Measurements from ENCODE around the gene TET1. TPM values are rescaled to one million over a fixed set of nuclear protein-coding genes. Genes with fewer than 3 reads are reported as not detected.
"Not testable (repeated sequence)": the region's sequence is repeated elsewhere in the genome, so short reads cannot be mapped to it uniquely, and the experiment has no call there.

The TET1 gene
- total RNA-seq, 1 experiment from 2014 or later: 3.0 TPM

DNA sequence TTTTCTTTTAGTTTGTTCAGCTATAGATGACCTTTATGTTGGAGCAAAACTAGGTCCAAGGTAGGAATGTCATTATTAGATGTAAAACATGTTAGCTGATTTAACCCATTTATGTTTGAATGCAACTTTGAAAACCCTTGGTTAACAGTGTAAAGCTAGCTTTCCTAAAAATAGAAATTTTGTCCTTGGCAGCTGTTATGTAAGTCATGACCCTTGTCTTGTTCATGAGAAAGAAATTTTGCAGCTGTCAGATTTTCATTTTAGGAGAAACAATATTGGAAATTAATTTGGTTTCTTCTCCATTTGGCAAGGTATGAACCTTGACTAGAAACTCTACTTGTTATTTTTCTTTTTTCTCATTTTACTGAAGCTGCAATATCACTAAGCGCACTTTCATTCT is 137.0 kb downstream of the TET1 start:
- no TSS peak for BruUV-seq (replicated peaks)
- no peak for DNase-seq
- Histone ChIP-seq H3K9ac (ENCODE audit: low read length) (no peak overlapping the region), H3K27ac (ENCODE audit: low read length) (no peak overlapping the region), H4K20me1 (ENCODE audit: low read length) (no peaks in the 10 kb centered on the region), H3K36me3 (ENCODE audit: low read depth, low read length) (no peaks in the 10 kb centered on the region), H3K79me2 (ENCODE audit: low read length) (no peaks in the 10 kb centered on the region), H3F3A (ENCODE audit: low read length, unreplicated experiment) (no peaks in the 10 kb centered on the region), H3K4me1 (ENCODE audit: insufficient read depth, low read length) (no peaks in the 10 kb centered on the region), H3K9me3 (ENCODE audit: low read length) (no peaks in the 10 kb centered on the region), H3K9me2 (replicated peaks; ENCODE audit: low read length) (no peaks in the 10 kb centered on the region), H3K4me2 (ENCODE audit: low read length) (no peak overlapping the region), H2AFZ (ENCODE audit: low read length) (no peak overlapping the region), H3K27me3 (ENCODE audit: low read length) (no peaks in the 10 kb centered on the region), H3K4me3 (ENCODE audit: low read length) (no peak overlapping the region)
- no peak for ATAC-seq
- TF ChIP-seq EZH2 (IDR thresholded peaks at IDR 0.05; ENCODE audit: low read length, unreplicated experiment) (no peak), EZH2phosphoT487 (IDR thresholded peaks at IDR 0.05; ENCODE audit: borderline replicate concordance, low read length) (no peak)
- TF ChIP-seq, protein P1, sequence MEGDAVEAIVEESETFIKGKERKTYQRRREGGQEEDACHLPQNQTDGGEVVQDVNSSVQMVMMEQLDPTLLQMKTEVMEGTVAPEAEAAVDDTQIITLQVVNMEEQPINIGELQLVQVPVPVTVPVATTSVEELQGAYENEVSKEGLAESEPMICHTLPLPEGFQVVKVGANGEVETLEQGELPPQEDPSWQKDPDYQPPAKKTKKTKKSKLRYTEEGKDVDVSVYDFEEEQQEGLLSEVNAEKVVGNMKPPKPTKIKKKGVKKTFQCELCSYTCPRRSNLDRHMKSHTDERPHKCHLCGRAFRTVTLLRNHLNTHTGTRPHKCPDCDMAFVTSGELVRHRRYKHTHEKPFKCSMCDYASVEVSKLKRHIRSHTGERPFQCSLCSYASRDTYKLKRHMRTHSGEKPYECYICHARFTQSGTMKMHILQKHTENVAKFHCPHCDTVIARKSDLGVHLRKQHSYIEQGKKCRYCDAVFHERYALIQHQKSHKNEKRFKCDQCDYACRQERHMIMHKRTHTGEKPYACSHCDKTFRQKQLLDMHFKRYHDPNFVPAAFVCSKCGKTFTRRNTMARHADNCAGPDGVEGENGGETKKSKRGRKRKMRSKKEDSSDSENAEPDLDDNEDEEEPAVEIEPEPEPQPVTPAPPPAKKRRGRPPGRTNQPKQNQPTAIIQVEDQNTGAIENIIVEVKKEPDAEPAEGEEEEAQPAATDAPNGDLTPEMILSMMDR (conservative IDR thresholded peaks at IDR 0.05; ENCODE audit: low read depth, low read length): no peak
- CTCF ChIA-PET: no interaction called here
- POLR2A ChIA-PET (ENCODE audit: unreplicated experiment): interaction anchor here (0.7 kb wide), 1 partner anchor 59 kb away, joined by 4 read pairs; no protein-coding TSS in a partner anchor
- intact Hi-C loops (cut with micrococcal nuclease): no loop called here

DNA sequence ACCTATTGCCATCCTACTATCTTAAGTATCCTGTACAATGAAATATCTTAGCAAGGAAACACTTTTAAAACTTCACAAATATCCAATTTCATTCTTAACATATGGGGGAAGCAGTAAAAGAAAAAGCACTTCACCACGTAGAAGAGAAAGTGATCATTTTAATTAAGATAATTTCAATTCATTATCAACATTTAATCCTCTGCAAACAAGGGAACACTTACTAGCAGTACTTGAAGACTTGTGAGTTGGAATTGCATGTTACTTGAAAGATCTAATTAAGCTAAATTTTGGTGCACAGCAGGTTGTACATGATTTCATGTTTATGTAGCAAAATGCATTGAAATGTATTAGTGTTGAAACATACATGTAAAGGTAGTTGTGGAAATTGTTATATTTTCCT is 140.1 kb downstream of the TET1 start:
- no peak for ATAC-seq
- H3F3A ChIP-seq (ENCODE audit: low read length, unreplicated experiment): no peaks in the 10 kb centered on the region
- no TSS peak for BruUV-seq (replicated peaks)
- H3K4me1 ChIP-seq (ENCODE audit: insufficient read depth, low read length): no peaks in the 10 kb centered on the region
- no peak overlapping the region for H3K4me3 ChIP-seq (ENCODE audit: low read length)
- POLR2A ChIA-PET (ENCODE audit: unreplicated experiment): no interaction called here
- TF ChIP-seq, protein P1 (conservative IDR thresholded peaks at IDR 0.05; ENCODE audit: low read depth, low read length): no peak
- TF ChIP-seq EZH2phosphoT487 (IDR thresholded peaks at IDR 0.05; ENCODE audit: borderline replicate concordance, low read length) (no peak), EZH2 (IDR thresholded peaks at IDR 0.05; ENCODE audit: low read length, unreplicated experiment) (no peak)
- H3K27ac ChIP-seq (ENCODE audit: low read length): no peak overlapping the region
- H2AFZ ChIP-seq (ENCODE audit: low read length): no peak overlapping the region
- no peaks in the 10 kb centered on the region for H3K36me3 ChIP-seq (ENCODE audit: low read depth, low read length)
- intact Hi-C loops (cut with micrococcal nuclease): no loop called here
- no peak for DNase-seq
- no peaks in the 10 kb centered on the region for H4K20me1 ChIP-seq (ENCODE audit: low read length)
- no peak overlapping the region for H3K4me2 ChIP-seq (ENCODE audit: low read length)
- no peaks in the 10 kb centered on the region for H3K79me2 ChIP-seq (ENCODE audit: low read length)
- CTCF ChIA-PET: no interaction called here
- no peaks in the 10 kb centered on the region for H3K9me2 ChIP-seq (replicated peaks; ENCODE audit: low read length)
- no peak overlapping the region for H3K9ac ChIP-seq (ENCODE audit: low read length)
- H3K27me3 ChIP-seq (ENCODE audit: low read length): no peaks in the 10 kb centered on the region
- no peaks in the 10 kb centered on the region for H3K9me3 ChIP-seq (ENCODE audit: low read length)

DNA sequence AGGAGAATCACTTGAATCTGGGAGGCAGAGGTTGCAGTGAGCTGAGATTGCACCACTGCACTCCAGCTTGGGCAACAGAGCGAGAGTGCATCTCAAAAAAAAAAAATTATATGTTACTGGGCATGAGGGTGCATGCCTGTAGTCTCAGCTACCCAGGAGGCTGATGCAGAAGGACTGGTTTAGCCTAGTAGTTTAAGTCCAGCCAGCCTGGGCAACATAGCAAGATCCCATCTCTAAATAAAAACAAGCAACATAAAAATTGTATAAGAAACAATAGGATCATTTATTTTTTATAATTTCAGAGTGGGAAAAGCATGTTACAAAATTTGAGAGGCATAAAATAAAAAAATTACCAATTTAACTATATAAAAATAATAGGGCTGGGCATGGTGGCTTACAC is 145.4 kb downstream of the TET1 start:
- CTCF ChIA-PET: no interaction called here
- POLR2A ChIA-PET (ENCODE audit: unreplicated experiment): no interaction called here
- no peaks in the 10 kb centered on the region for H3F3A ChIP-seq (ENCODE audit: low read length, unreplicated experiment)
- no peaks in the 10 kb centered on the region for H3K27me3 ChIP-seq (ENCODE audit: low read length)
- intact Hi-C loops (cut with micrococcal nuclease): no loop called here
- TF ChIP-seq, protein P1 (conservative IDR thresholded peaks at IDR 0.05; ENCODE audit: low read depth, low read length): no peak
- TF ChIP-seq EZH2 (IDR thresholded peaks at IDR 0.05; ENCODE audit: low read length, unreplicated experiment) (no peak), EZH2phosphoT487 (IDR thresholded peaks at IDR 0.05; ENCODE audit: borderline replicate concordance, low read length) (no peak)
- H3K36me3 ChIP-seq (ENCODE audit: low read depth, low read length): no peaks in the 10 kb centered on the region
- no peak for ATAC-seq
- no peak for DNase-seq
- H3K4me1 ChIP-seq (ENCODE audit: insufficient read depth, low read length): no peaks in the 10 kb centered on the region
- H3K79me2 ChIP-seq (ENCODE audit: low read length): no peaks in the 10 kb centered on the region
- H3K4me3 ChIP-seq (ENCODE audit: low read length): no peak overlapping the region
- no TSS peak for BruUV-seq (replicated peaks)
- no peak overlapping the region for H3K4me2 ChIP-seq (ENCODE audit: low read length)
- H3K9me2 ChIP-seq (replicated peaks; ENCODE audit: low read length): no peaks in the 10 kb centered on the region
- no peak overlapping the region for H3K9ac ChIP-seq (ENCODE audit: low read length)
- H3K27ac ChIP-seq (ENCODE audit: low read length): no peak overlapping the region
- H4K20me1 ChIP-seq (ENCODE audit: low read length): no peaks in the 10 kb centered on the region
- no peak overlapping the region for H2AFZ ChIP-seq (ENCODE audit: low read length)
- no peaks in the 10 kb centered on the region for H3K9me3 ChIP-seq (ENCODE audit: low read length)

DNA sequence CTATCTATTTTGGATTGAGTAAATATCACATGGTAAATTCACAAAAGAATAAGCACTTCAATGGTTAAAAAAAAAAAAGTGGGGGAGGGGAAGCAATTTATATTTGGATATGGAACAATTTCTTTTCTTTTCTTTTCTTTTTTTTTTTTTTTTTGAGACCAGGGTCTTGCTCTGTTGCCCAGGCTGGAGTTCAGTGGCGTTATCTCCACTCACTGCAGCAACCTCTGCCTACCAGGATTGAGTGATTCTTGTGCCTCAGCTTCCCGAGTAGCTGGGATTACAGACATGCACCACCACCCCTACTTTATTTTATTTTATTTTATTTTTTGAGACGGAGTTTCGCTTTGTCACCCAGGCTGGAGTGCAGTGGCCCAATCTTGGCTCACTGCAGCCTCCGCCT is 148.8 kb downstream of the TET1 start:
- H3K27me3 ChIP-seq (ENCODE audit: low read length); H4K20me1 ChIP-seq (ENCODE audit: low read length); H3K9me2 ChIP-seq (replicated peaks; ENCODE audit: low read length); H3K36me3 ChIP-seq (ENCODE audit: low read depth, low read length); CTCF ChIA-PET; H3K4me2 ChIP-seq (ENCODE audit: low read length); BruUV-seq (replicated peaks); POLR2A ChIA-PET (ENCODE audit: unreplicated experiment); H3K79me2 ChIP-seq (ENCODE audit: low read length); intact Hi-C loops (cut with micrococcal nuclease); H3K9me3 ChIP-seq (ENCODE audit: low read length); DNase-seq; H3K4me3 ChIP-seq (ENCODE audit: low read length); H2AFZ ChIP-seq (ENCODE audit: low read length); H3K9ac ChIP-seq (ENCODE audit: low read length); H3K27ac ChIP-seq (ENCODE audit: low read length); ATAC-seq; H3F3A ChIP-seq (ENCODE audit: low read length, unreplicated experiment); H3K4me1 ChIP-seq (ENCODE audit: insufficient read depth, low read length): not testable (repeated sequence)

GRCh38 chr10:68713065-68713464 is 152.9 kb downstream of the TET1 start:
- CTCF ChIA-PET; POLR2A ChIA-PET (ENCODE audit: unreplicated experiment): not testable (repeated sequence)

More at GRCh38 chr10:68713065-68713464, 152.9 kb downstream of the TET1 start:
- H3K9me3 ChIP-seq (ENCODE audit: low read length); H3K27me3 ChIP-seq (ENCODE audit: low read length); H3K27ac ChIP-seq (ENCODE audit: low read length); H3F3A ChIP-seq (ENCODE audit: low read length, unreplicated experiment); H4K20me1 ChIP-seq (ENCODE audit: low read length); H3K79me2 ChIP-seq (ENCODE audit: low read length); H3K4me3 ChIP-seq (ENCODE audit: low read length); H2AFZ ChIP-seq (ENCODE audit: low read length); DNase-seq; H3K36me3 ChIP-seq (ENCODE audit: low read depth, low read length); intact Hi-C loops (cut with micrococcal nuclease); BruUV-seq (replicated peaks); H3K9ac ChIP-seq (ENCODE audit: low read length); H3K4me2 ChIP-seq (ENCODE audit: low read length); ATAC-seq; H3K9me2 ChIP-seq (replicated peaks; ENCODE audit: low read length); H3K4me1 ChIP-seq (ENCODE audit: insufficient read depth, low read length): not testable (repeated sequence)
